IMR-90 (cell line): ENCODE data around the gene RAB37. TPM values are rescaled to one million over a fixed set of nuclear protein-coding genes. Genes with fewer than 3 reads are reported as not detected.

Source experiments
- ATAC-seq: fragments of 200-7000 bp; cut with Tn5 transposase; 2 replicates; pipeline ENCODE4 v1.9.1; 2020; ENCODE audit warnings: low read depth, mild to moderate bottlenecking, moderate library complexity
- BruUV-seq: library from RNA; stranded (reverse); fragments of 400-500 nt; replicated peaks from 2 replicates; lab custom pipeline; 2021; lab: Mats Ljungman, UMichigan
- CTCF ChIA-PET: fragments of 300-600 bp; formaldehyde crosslinking; extraction: SDS; loops from one replicate; lab custom pipeline; 2021; ENCODE audit warnings: antibody characterized with exemption; lab: Yijun Ruan, JAX
- POLR2A ChIA-PET: fragments of 300-600 bp; sonication (Branson Sonifier 250); formaldehyde crosslinking; loops from one replicate; lab custom pipeline; 2022; ENCODE audit warnings: antibody characterized with exemption; ENCODE audit not compliant: unreplicated experiment; lab: Charles Lee
- DNase-seq: peaks from one replicate; pipeline ENCODE4 v3.0.0; 2013
- H2AFZ ChIP-seq: replicated peaks from 2 replicates; pipeline ENCODE3; 2013; ENCODE audit warnings: low read length, mild to moderate bottlenecking; ENCODE audit not compliant: poor library complexity
- H2AK5ac ChIP-seq: 2 replicates; pipeline ENCODE4 v1.6.1; 2013; ENCODE audit warnings: low read depth, low read length, inconsistent platforms
- H2AK9ac ChIP-seq: replicated peaks from 2 replicates; pipeline ENCODE3; 2013; ENCODE audit warnings: mild to moderate bottlenecking, low read depth, low read length, moderate library complexity; ENCODE audit not compliant: poor library complexity
- H2BK120ac ChIP-seq: 2 replicates; pipeline ENCODE4 v1.6.1; 2013; ENCODE audit warnings: low read depth, low read length, inconsistent platforms
- H2BK15ac ChIP-seq: 3 replicates; pipeline ENCODE4 v1.6.1; 2013; ENCODE audit warnings: low read depth, low read length, inconsistent platforms
- H2BK20ac ChIP-seq: 2 replicates; pipeline ENCODE4 v1.6.1; 2013; ENCODE audit warnings: low read depth, mild to moderate bottlenecking, inconsistent platforms, low read length, moderate library complexity
- H2BK5ac ChIP-seq: 2 replicates; pipeline ENCODE4 v1.6.1; 2013; ENCODE audit warnings: mild to moderate bottlenecking, low read depth, low read length, inconsistent platforms; ENCODE audit not compliant: poor library complexity, severe bottlenecking
- H3K14ac ChIP-seq: replicated peaks from 2 replicates; pipeline ENCODE4 v1.6.1; 2013; ENCODE audit warnings: low read depth, low read length, inconsistent platforms
- H3K18ac ChIP-seq: 2 replicates; pipeline ENCODE4 v1.6.1; 2013; ENCODE audit warnings: low read depth, low read length, control low read depth
- H3K23ac ChIP-seq: 2 replicates; pipeline ENCODE4 v1.6.1; 2013; ENCODE audit warnings: low read depth, low read length, inconsistent platforms
- H3K27ac ChIP-seq: 2 replicates; pipeline ENCODE4 v1.5.1; 2013; ENCODE audit warnings: mild to moderate bottlenecking, control low read depth, low read length; ENCODE audit not compliant: insufficient read depth
- H3K27me3 ChIP-seq: 2 replicates; pipeline ENCODE4 v1.6.1; 2013; ENCODE audit warnings: low read length; ENCODE audit not compliant: control insufficient read depth, insufficient read depth
- H3K36me3 ChIP-seq: 2 replicates; pipeline ENCODE4 v1.6.1; 2013; ENCODE audit warnings: low read length, mixed read lengths; ENCODE audit not compliant: control insufficient read depth, insufficient read depth
- H3K4ac ChIP-seq: 2 replicates; pipeline ENCODE4 v1.6.1; 2013; ENCODE audit warnings: low read depth, low read length, inconsistent platforms
- H3K4me1 ChIP-seq: 2 replicates; pipeline ENCODE4 v1.6.1; 2013; ENCODE audit warnings: low read length, mixed read lengths; ENCODE audit not compliant: control insufficient read depth, insufficient read depth
- H3K4me2 ChIP-seq: 2 replicates; pipeline ENCODE4 v1.6.1; 2013; ENCODE audit warnings: low read depth, mild to moderate bottlenecking, control low read depth, low read length, moderate library complexity
- H3K4me3 ChIP-seq: 2 replicates; pipeline ENCODE4 v1.5.1; 2013; ENCODE audit warnings: low read depth, mild to moderate bottlenecking, control low read depth, low read length, moderate library complexity; ENCODE audit not compliant: insufficient read depth
- H3K56ac ChIP-seq: 2 replicates; pipeline ENCODE4 v1.6.1; 2013; ENCODE audit warnings: low read length, inconsistent platforms; ENCODE audit not compliant: insufficient read depth; ENCODE audit errors: extremely low read depth
- H3K79me1 ChIP-seq, 2 experiments: 2 replicates each; pipeline ENCODE4 v1.6.1; 2013; ENCODE audit warnings: low read length in 2 of 2, inconsistent platforms in 1 of 2, low read depth in 1 of 2
- H3K9ac ChIP-seq: 2 replicates; pipeline ENCODE4 v1.6.1; 2013; ENCODE audit warnings: low read depth, low read length, control low read depth
- H3K9me1 ChIP-seq: 2 replicates; pipeline ENCODE4 v1.6.1; 2013; ENCODE audit warnings: low read length, inconsistent platforms; ENCODE audit not compliant: insufficient read depth
- H3K9me3 ChIP-seq: 2 replicates; pipeline ENCODE4 v1.6.1; 2013; ENCODE audit warnings: low read length; ENCODE audit not compliant: control insufficient read depth, insufficient read depth
- H4K20me1 ChIP-seq: 2 replicates; pipeline ENCODE4 v1.6.1; 2013; ENCODE audit warnings: low read length, inconsistent platforms; ENCODE audit not compliant: insufficient read depth
- H4K5ac ChIP-seq: 2 replicates; pipeline ENCODE4 v1.6.1; 2013; ENCODE audit warnings: mild to moderate bottlenecking, low read depth, low read length, control low read depth
- H4K8ac ChIP-seq, 2 experiments: 2 replicates each; pipeline ENCODE4 v1.6.1; 2013; ENCODE audit warnings: low read depth in 2 of 2, low read length in 2 of 2, control low read depth in 1 of 2, inconsistent platforms in 1 of 2
- H4K91ac ChIP-seq: 2 replicates; pipeline ENCODE4 v1.6.1; 2013; ENCODE audit warnings: low read depth, low read length, inconsistent platforms; ENCODE audit not compliant: insufficient read depth
- BHLHE40 ChIP-seq: fragments of 150-350 bp; IDR thresholded peaks from 2 replicates; pipeline ENCODE4 v1.6.1; 2016; ENCODE audit warnings: mild to moderate bottlenecking, low read depth, low read length
- CEBPB ChIP-seq: IDR thresholded peaks from 2 replicates; pipeline ENCODE4 v1.6.1; 2012; ENCODE audit warnings: low read depth, low read length, improper control_type of control experiment
- CHD1 ChIP-seq: IDR thresholded peaks from 2 replicates; pipeline ENCODE4 v1.6.1; 2012; ENCODE audit warnings: low read depth, low read length, improper control_type of control experiment
- CTCF ChIP-seq: conservative IDR thresholded peaks from 2 replicates; pipeline ENCODE4 v1.5.1; 2012; ENCODE audit warnings: mild to moderate bottlenecking, low read depth, low read length, improper control_type of control experiment
- FOS ChIP-seq: fragments of 150-350 bp; IDR thresholded peaks from 2 replicates; pipeline ENCODE4 v1.6.1; 2016; ENCODE audit warnings: low read depth, low read length
- MAZ ChIP-seq: IDR thresholded peaks from 2 replicates; pipeline ENCODE4 v1.6.1; 2012; ENCODE audit warnings: low read depth, mild to moderate bottlenecking, low read length, improper control_type of control experiment, moderate library complexity, borderline replicate concordance
- MXI1 ChIP-seq: IDR thresholded peaks from 2 replicates; pipeline ENCODE4 v1.6.1; 2012; ENCODE audit warnings: low read depth, mild to moderate bottlenecking, low read length, moderate library complexity, borderline replicate concordance
- NFE2L2 ChIP-seq: fragments of 150-350 bp; IDR thresholded peaks from 2 replicates; pipeline ENCODE4 v1.6.1; 2016; ENCODE audit warnings: low read depth, mild to moderate bottlenecking, low read length
- POLR2A ChIP-seq: IDR thresholded peaks from 2 replicates; pipeline ENCODE4 v1.6.1; 2012; ENCODE audit warnings: mild to moderate bottlenecking, low read depth, low read length
- RAD21 ChIP-seq: IDR thresholded peaks from 2 replicates; pipeline ENCODE4 v1.6.1; 2012; ENCODE audit warnings: low read length, improper control_type of control experiment
- RCOR1 ChIP-seq: IDR thresholded peaks from 2 replicates; pipeline ENCODE4 v1.6.1; 2012; ENCODE audit warnings: mild to moderate bottlenecking, low read length, improper control_type of control experiment; ENCODE audit not compliant: insufficient replicate concordance
- RFX5 ChIP-seq: IDR thresholded peaks from 2 replicates; pipeline ENCODE4 v1.8.0; 2012; ENCODE audit warnings: low read depth, mild to moderate bottlenecking, low read length, moderate library complexity
- SMC3 ChIP-seq: fragments of 150-350 bp; IDR thresholded peaks from 2 replicates; pipeline ENCODE4 v1.6.1; 2016; ENCODE audit warnings: low read depth, mild to moderate bottlenecking, antibody characterized with exemption, low read length, moderate library complexity
- USF2 ChIP-seq: fragments of 150-350 bp; IDR thresholded peaks from 2 replicates; pipeline ENCODE4 v1.6.1; 2017; ENCODE audit warnings: mild to moderate bottlenecking, antibody characterized with exemption, low read length, low read depth
- WGBS, 2 experiments: methylation state at CpG; one replicate each; pipeline versions ENCODE4 v1.1.5 to v1.1.7; 2013; ENCODE audit warnings: missing lambda C conversion rate in 2 of 2; ENCODE audit not compliant: insufficient read length in 1 of 2; ENCODE audit errors: extremely low coverage in 2 of 2; 5-methylcytosine and 5-hydroxymethylcytosine counted together
- dilution Hi-C: fragments of 300-500 bp; cut with HindIII; formaldehyde crosslinking; loops from one replicate; pipeline ENCODE4 v1.14.3; 2018; ENCODE audit warnings: low sequenced_read_pairs; ENCODE audit not compliant: unreplicated experiment
- in situ Hi-C: fragments of 300-500 bp; cut with MboI; formaldehyde crosslinking; loops from 3 replicates; pipeline ENCODE4 v1.14.3; 2019; ENCODE audit warnings: low sequenced_read_pairs, inconsistent platforms, mixed read lengths
- intact Hi-C: fragments of 100-400 bp; cut with micrococcal nuclease; formaldehyde crosslinking; loops from 2 replicates; pipeline ENCODE4 v1.10.0; 2022
- polyA plus RNA-seq, 3 experiments: library from polyadenylated mRNA; depleted of rRNA; stranded (reverse); fragments of >200 nt; gene quantifications; 2 replicates each; pipeline ENCODE4 v1.2.3, GENCODE V29; 2012; ENCODE audit warnings: low replicate concordance in 1 of 3
- total RNA-seq: library from RNA; depleted of rRNA; stranded (reverse); fragments of >200 nt; gene quantifications from 2 replicates; pipeline ENCODE4 v1.2.3, GENCODE V29; 2012
- TF ChIP-seq, protein P1 (sequence below): fragments of 150-350 bp; IDR thresholded peaks from 2 replicates; pipeline ENCODE4 v1.6.1; 2016; ENCODE audit warnings: low read depth, mild to moderate bottlenecking, low read length, moderate library complexity, borderline replicate concordance

The RAB37 gene
- total and polyA plus RNA-seq, 2 of the 4 experiments (the other 2 are of a cell fraction): 0.19 TPM; not detected in 1

GRCh38 chr17:74730491-74731346, 6.3 kb upstream of the RAB37 start:
- DNase-seq (no peak), ATAC-seq (no peak)
- Histone ChIP-seq H2BK20ac (no peak overlapping the region), H3K56ac (no peak overlapping the region), H3K23ac (no peak overlapping the region), H3K4me3 (no peak overlapping the region), H3K18ac (no peak overlapping the region), H3K36me3 (no peaks in the 10 kb centered on the region), H3K4me1 (no peaks in the 10 kb centered on the region), H3K27ac (no peak overlapping the region), H3K14ac (no peak overlapping the region), H3K9ac (no peak overlapping the region), H2AFZ (no peak overlapping the region), H3K4me2 (no peak overlapping the region), H2BK15ac (no peak overlapping the region), H4K20me1 (no peaks in the 10 kb centered on the region), H2BK120ac (no peak overlapping the region), H3K9me3 (peaks cover 3% of the 10 kb centered on the region; the same call in 1 of the 2 replicates), H3K4ac (no peak overlapping the region), H2AK5ac (no peak overlapping the region), H3K9me1 (no peaks in the 10 kb centered on the region), H2AK9ac (no peak overlapping the region), H2BK5ac (no peak overlapping the region), H4K91ac (no peak overlapping the region), H3K79me1 (no peaks in the 10 kb centered on the region), H4K8ac (no peak overlapping the region), H3K27me3 (peaks cover 10% of the 10 kb centered on the region; the same call in 1 of the 2 replicates), H4K5ac (no peak overlapping the region)
- CTCF ChIA-PET: no interaction called here
- WGBS, 2 experiments: 60% methylated on average over 6 of the region's 16 CpGs; no CpG with 5 or more reads in 1 of the 2 experiments
- TF ChIP-seq, protein P1, sequence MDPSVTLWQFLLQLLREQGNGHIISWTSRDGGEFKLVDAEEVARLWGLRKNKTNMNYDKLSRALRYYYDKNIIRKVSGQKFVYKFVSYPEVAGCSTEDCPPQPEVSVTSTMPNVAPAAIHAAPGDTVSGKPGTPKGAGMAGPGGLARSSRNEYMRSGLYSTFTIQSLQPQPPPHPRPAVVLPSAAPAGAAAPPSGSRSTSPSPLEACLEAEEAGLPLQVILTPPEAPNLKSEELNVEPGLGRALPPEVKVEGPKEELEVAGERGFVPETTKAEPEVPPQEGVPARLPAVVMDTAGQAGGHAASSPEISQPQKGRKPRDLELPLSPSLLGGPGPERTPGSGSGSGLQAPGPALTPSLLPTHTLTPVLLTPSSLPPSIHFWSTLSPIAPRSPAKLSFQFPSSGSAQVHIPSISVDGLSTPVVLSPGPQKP: no peak
- no peak for TF ChIP-seq USF2
- TF ChIP-seq CEBPB: no peak
- TF ChIP-seq FOS: no peak
- no peak for TF ChIP-seq CHD1
- no peak for TF ChIP-seq MAZ
- TF ChIP-seq RFX5: no peak
- TF ChIP-seq BHLHE40: no peak
- no peak for TF ChIP-seq RAD21
- TF ChIP-seq MXI1: no peak
- TF ChIP-seq CTCF: no peak
- TF ChIP-seq SMC3: no peak
- TF ChIP-seq POLR2A: no peak
- no peak for TF ChIP-seq RCOR1
- TF ChIP-seq NFE2L2: no peak
- POLR2A ChIA-PET: no interaction called here
- no TSS peak for BruUV-seq
- in situ Hi-C loops: no loop called here
- dilution Hi-C loops: no loop called here
- intact Hi-C loops: no loop called here
